ENCODE data around the gene LAMA2.

LAMA2 gene

DNA sequence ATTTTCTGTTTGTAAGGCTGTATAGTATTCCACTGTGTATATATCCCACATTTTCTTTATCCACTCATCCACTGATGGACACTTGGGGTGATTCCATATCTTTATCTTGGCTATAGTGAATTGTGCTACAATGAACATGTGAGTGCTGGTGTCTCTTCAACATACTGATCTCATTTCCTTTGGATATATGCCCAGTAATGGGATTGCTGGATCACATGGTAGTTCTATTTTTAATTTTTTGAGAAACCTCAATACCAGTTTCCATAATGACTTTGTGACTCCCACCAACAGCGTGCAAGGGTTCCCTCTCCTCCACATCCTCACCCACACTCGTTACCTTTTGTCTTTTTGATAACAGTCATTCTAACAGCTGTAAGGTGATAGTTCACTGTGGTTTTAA lies 661.0 kb downstream of the LAMA2 start:
- DNase-seq = no peak

- DNase-seq = no peak
These were observed 662.1 kb downstream of the LAMA2 start for GRCh38 chr6:129544892-129545612.

GRCh38 chr6:129546702-129547101 lies 663.8 kb downstream of the LAMA2 start:
- no peak for DNase-seq

GRCh38 chr6:129551486-129551885 lies 668.5 kb downstream of the LAMA2 start:
- DNase-seq = no peak

DNA sequence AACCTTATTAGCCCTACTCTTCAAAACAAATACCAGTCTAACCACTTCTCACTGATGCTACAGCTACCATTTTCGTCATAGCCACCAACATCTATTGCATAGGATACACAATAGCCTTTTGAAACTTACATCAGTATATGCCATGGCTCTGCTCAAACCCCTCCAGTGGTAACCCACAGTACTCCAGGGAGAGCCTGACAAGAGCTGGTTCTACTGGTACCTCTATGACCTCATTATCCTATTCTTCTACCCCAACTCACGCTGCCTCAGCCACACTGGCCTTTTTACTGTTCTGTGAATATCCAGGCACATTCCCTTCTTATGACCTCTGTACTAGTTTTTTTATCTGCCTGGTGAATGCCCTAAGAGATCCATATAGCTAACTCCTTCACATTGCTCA lies 669.5 kb downstream of the LAMA2 start:
- no peak for DNase-seq

GRCh38 chr6:129555206-129555832 lies 672.4 kb downstream of the LAMA2 start:
- no peak for DNase-seq

- DNase-seq = no peak
These were observed 675.3 kb downstream of the LAMA2 start for GRCh38 chr6:129558248-129558647.

GRCh38 chr6:129565366-129565765 lies 682.4 kb downstream of the LAMA2 start:
- no peak for DNase-seq

DNA sequence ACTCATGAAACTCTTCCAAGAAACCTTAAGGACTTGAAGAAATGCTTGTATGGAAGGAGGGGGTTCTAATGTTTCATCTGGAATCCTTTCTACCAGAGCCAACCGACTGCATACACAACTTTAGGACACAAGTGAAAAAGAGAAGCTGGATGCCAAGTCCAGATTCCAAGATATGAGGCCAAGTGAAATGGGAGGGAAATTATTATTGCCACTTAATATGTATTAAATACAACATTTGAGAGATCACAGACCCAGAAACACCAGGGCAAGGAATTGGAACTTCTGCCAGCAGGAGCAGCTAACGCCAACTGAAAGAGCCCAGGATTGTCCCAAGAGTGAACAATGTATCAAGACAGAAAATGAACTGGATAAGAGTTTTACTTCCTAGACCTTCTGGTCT lies 682.9 kb downstream of the LAMA2 start:
- DNase-seq = no peak
